Astrocyte (in vitro differentiated cells and primary cell): ENCODE measurements around the gene UGT1A8. TPM values are rescaled to one million over a fixed set of nuclear protein-coding genes. Genes with fewer than 3 reads are reported as not detected.
"Not testable (repeated sequence)": the region's sequence is repeated elsewhere in the genome, so short reads cannot be mapped to it uniquely, and the experiment has no call there.

Experiments
- DNase-seq: peaks from one replicate; pipeline ENCODE4 v3.0.0-alpha.2; 2010; ENCODE audit warnings: low read depth
- FAIRE-seq: peaks from 2 replicates; lab custom pipeline; 2011; peaks lifted over from hg19 to GRCh38; lab: Jason Lieb, UNC
- H2AFZ ChIP-seq: 2 replicates; pipeline ENCODE4 v1.6.0; 2012; ENCODE audit warnings: low read depth, low read length, inconsistent platforms
- H3K27ac ChIP-seq: 2 replicates; pipeline ENCODE4 v1.5.1; 2011; ENCODE audit warnings: low read depth, low read length, inconsistent platforms
- H3K27me3 ChIP-seq: 2 replicates; pipeline ENCODE4 v1.6.0; 2011; ENCODE audit warnings: low read length, inconsistent platforms; ENCODE audit not compliant: insufficient read depth
- H3K36me3 ChIP-seq: 2 replicates; pipeline ENCODE4 v1.5.1; 2011; ENCODE audit warnings: low read length, inconsistent platforms; ENCODE audit not compliant: insufficient read depth
- H3K4me1 ChIP-seq: 2 replicates; pipeline ENCODE4 v1.5.1; 2011; ENCODE audit warnings: low read length, inconsistent platforms; ENCODE audit not compliant: insufficient read depth
- H3K4me2 ChIP-seq: 2 replicates; pipeline ENCODE4 v1.6.0; 2012; ENCODE audit warnings: low read length, inconsistent platforms
- H3K4me3 ChIP-seq: 2 replicates; pipeline ENCODE4 v1.5.1; 2011; ENCODE audit warnings: low read depth, mild to moderate bottlenecking, low read length, inconsistent platforms; ENCODE audit not compliant: insufficient read depth
- H3K79me2 ChIP-seq: 2 replicates; pipeline ENCODE4 v1.6.0; 2012; ENCODE audit warnings: mild to moderate bottlenecking, low read length, inconsistent platforms; ENCODE audit not compliant: insufficient read depth
- H3K9ac ChIP-seq: 2 replicates; pipeline ENCODE4 v1.6.0; 2012; ENCODE audit warnings: mild to moderate bottlenecking, low read length, inconsistent platforms
- H3K9me3 ChIP-seq: 2 replicates; pipeline ENCODE4 v1.5.1; 2012; ENCODE audit warnings: low read depth, mild to moderate bottlenecking, low read length, inconsistent platforms; ENCODE audit not compliant: insufficient read depth
- H4K20me1 ChIP-seq: 2 replicates; pipeline ENCODE4 v1.6.0; 2012; ENCODE audit warnings: low read length, inconsistent platforms; ENCODE audit not compliant: insufficient read depth
- H3K27ac Mint-ChIP-seq: one replicate; pipeline ENCODE4 v1.8.0; 2021; ENCODE audit warnings: mild to moderate bottlenecking, mixed read lengths; ENCODE audit not compliant: unreplicated experiment
- H3K27me3 Mint-ChIP-seq: one replicate; pipeline ENCODE4 v1.8.0; 2021; ENCODE audit warnings: low read depth, mixed read lengths; ENCODE audit not compliant: unreplicated experiment
- H3K36me3 Mint-ChIP-seq: one replicate; pipeline ENCODE4 v1.8.0; 2021; ENCODE audit warnings: low read depth, mixed read lengths; ENCODE audit not compliant: unreplicated experiment
- H3K4me1 Mint-ChIP-seq: one replicate; pipeline ENCODE4 v1.8.0; 2021; ENCODE audit warnings: low read depth, mixed read lengths; ENCODE audit not compliant: unreplicated experiment
- H3K4me3 Mint-ChIP-seq: one replicate; pipeline ENCODE4 v1.8.0; 2021; ENCODE audit warnings: mild to moderate bottlenecking, moderate library complexity, mixed read lengths; ENCODE audit not compliant: unreplicated experiment
- H3K9me3 Mint-ChIP-seq: one replicate; pipeline ENCODE4 v1.8.0; 2021; ENCODE audit warnings: mild to moderate bottlenecking, mixed read lengths; ENCODE audit not compliant: unreplicated experiment
- EZH2 ChIP-seq: IDR thresholded peaks from 2 replicates; pipeline ENCODE4 v1.6.1; 2012; ENCODE audit warnings: mild to moderate bottlenecking, low read length, inconsistent platforms; ENCODE audit not compliant: insufficient read depth
- total RNA-seq: library from RNA; stranded (reverse); gene quantifications from 2 replicates; pipeline ENCODE4 v1.2.1, GENCODE V29; 2021
- TF ChIP-seq, protein P1 (sequence below): IDR thresholded peaks from 2 replicates; pipeline ENCODE4 v1.5.1; 2011; ENCODE audit warnings: low read depth, mild to moderate bottlenecking, inconsistent platforms, low read length, moderate library complexity; ENCODE audit not compliant: insufficient read depth

UGT1A8 gene
- total RNA-seq, 1 donor from 2014 or later: not detected

DNA sequence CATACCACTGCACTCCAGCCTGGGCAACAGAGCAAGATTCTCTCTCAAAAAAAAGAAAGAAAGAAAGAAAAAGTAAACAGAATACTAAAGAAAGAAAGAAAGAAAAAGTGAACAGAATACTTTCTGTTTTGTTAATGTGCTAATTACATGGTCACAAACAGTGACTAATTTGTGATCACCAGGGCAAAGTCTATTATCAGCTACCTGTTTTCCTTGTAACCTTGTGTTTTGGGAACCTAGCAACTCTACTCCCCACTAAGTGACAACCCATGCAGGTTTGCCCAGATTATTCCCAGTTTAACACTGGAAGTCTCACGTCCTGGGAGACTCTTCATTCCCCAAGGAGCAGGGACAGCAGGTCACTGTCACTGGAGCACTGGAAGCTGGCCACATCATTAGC lies 37.6 kb downstream of the UGT1A8 start:
- TF ChIP-seq, protein P1, sequence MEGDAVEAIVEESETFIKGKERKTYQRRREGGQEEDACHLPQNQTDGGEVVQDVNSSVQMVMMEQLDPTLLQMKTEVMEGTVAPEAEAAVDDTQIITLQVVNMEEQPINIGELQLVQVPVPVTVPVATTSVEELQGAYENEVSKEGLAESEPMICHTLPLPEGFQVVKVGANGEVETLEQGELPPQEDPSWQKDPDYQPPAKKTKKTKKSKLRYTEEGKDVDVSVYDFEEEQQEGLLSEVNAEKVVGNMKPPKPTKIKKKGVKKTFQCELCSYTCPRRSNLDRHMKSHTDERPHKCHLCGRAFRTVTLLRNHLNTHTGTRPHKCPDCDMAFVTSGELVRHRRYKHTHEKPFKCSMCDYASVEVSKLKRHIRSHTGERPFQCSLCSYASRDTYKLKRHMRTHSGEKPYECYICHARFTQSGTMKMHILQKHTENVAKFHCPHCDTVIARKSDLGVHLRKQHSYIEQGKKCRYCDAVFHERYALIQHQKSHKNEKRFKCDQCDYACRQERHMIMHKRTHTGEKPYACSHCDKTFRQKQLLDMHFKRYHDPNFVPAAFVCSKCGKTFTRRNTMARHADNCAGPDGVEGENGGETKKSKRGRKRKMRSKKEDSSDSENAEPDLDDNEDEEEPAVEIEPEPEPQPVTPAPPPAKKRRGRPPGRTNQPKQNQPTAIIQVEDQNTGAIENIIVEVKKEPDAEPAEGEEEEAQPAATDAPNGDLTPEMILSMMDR: no peak
- no peak for TF ChIP-seq EZH2
- Histone ChIP-seq H3K36me3 (no peaks in the 10 kb centered on the region), H3K9me3 (no peaks in the 10 kb centered on the region), H3K79me2 (no peaks in the 10 kb centered on the region), H3K4me1 (no peaks in the 10 kb centered on the region), H4K20me1 (no peaks in the 10 kb centered on the region), H3K4me3 (no peak overlapping the region), H3K9ac (no peak overlapping the region), H3K27me3 (no peaks in the 10 kb centered on the region), H3K27ac (no peak overlapping the region), H3K4me2 (no peak overlapping the region), H2AFZ (no peak overlapping the region)
- no peaks in the 10 kb centered on the region for H3K4me1 Mint-ChIP-seq
- H3K36me3 Mint-ChIP-seq: no peaks in the 10 kb centered on the region
- peaks cover 3% of the 10 kb centered on the region for H3K9me3 Mint-ChIP-seq
- DNase-seq: no peak
- H3K4me3 Mint-ChIP-seq: no peak overlapping the region
- no peak overlapping the region for H3K27ac Mint-ChIP-seq
- peaks cover 12% of the 10 kb centered on the region for H3K27me3 Mint-ChIP-seq
- no peak for FAIRE-seq

DNA sequence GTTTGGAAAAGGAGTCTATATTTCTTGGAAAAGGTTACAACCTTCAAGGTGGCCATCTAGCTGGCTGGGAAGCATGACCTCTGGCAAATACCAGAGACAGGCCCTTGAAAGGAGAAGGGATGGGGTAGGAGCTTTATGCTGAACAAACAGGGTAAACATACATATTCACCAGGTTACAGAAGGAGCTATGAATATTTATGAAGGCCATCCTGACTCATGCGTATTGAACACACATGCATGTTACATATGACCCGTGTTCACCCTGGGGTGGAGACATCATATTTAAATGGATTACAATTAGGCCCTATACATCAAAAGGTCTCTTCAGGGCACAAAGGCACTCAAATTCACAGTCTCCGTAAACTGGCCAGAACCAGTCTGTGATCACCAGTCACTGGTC lies 38.5 kb downstream of the UGT1A8 start:
- H3K27me3 Mint-ChIP-seq: peaks cover 13% of the 10 kb centered on the region
- not testable (repeated sequence) for H3K36me3 ChIP-seq, H3K27me3 ChIP-seq, H3K27ac Mint-ChIP-seq, H3K79me2 ChIP-seq, H3K9me3 ChIP-seq, H3K4me3 ChIP-seq, DNase-seq, H3K27ac ChIP-seq, H3K4me1 Mint-ChIP-seq, H3K4me3 Mint-ChIP-seq, H4K20me1 ChIP-seq, H3K36me3 Mint-ChIP-seq, H3K9me3 Mint-ChIP-seq, H3K4me1 ChIP-seq, H2AFZ ChIP-seq, H3K9ac ChIP-seq, H3K4me2 ChIP-seq, FAIRE-seq

DNA sequence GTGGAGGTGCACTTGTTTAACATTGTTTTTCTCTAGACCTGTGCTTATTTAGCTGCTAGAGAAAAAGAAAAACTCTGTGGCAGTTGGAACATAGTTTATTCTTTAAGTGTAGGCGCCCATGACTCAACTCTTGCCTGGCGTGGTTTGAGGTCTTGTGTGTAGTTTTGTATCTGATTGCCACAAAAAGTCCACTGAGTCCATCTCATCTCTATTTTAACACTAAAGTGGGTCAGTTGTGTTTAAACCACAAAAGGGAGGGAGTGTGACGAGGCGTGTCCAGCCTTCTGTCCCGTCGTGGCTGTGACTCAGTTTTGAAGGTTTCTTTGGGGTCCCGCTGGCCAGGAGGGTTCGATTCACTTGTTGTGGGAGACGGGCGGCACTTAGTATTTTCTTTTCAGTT lies 39.0 kb downstream of the UGT1A8 start:
- Histone ChIP-seq H3K9me3 (no peaks in the 10 kb centered on the region), H3K4me2 (no peak overlapping the region), H3K27ac (no peak overlapping the region), H4K20me1 (no peaks in the 10 kb centered on the region), H3K79me2 (no peaks in the 10 kb centered on the region), H3K9ac (no peak overlapping the region), H2AFZ (no peak overlapping the region), H3K4me1 (no peaks in the 10 kb centered on the region), H3K27me3 (no peaks in the 10 kb centered on the region), H3K36me3 (no peaks in the 10 kb centered on the region), H3K4me3 (no peak overlapping the region)
- peaks cover 3% of the 10 kb centered on the region for H3K9me3 Mint-ChIP-seq
- H3K4me3 Mint-ChIP-seq: no peak overlapping the region
- H3K4me1 Mint-ChIP-seq: no peaks in the 10 kb centered on the region
- H3K27ac Mint-ChIP-seq: no peak overlapping the region
- no peaks in the 10 kb centered on the region for H3K36me3 Mint-ChIP-seq
- TF ChIP-seq EZH2: no peak
- TF ChIP-seq, protein P1: no peak
- DNase-seq (no peak), FAIRE-seq (no peak)
- H3K27me3 Mint-ChIP-seq: peaks cover 11% of the 10 kb centered on the region
